K562 (cell line): Measurements from ENCODE around the gene PACSIN3. TPM values are rescaled to one million over a fixed set of nuclear protein-coding genes. Genes with fewer than 3 reads are reported as not detected.

Source experiments
- ATF4 ChIP-seq: fragments of 450-650 bp; formaldehyde crosslinking; IDR thresholded peaks from 2 replicates; pipeline ENCODE4 v1.4.0; 2022; ENCODE audit warnings: mild to moderate bottlenecking, moderate library complexity
- CC2D1A ChIP-seq: fragments of 450-650 bp; IDR thresholded peaks from 2 replicates; pipeline ENCODE4 v1.6.1; 2017; ENCODE audit warnings: mild to moderate bottlenecking
- E2F6 ChIP-seq, 2 experiments: IDR thresholded peaks; 2 replicates each; pipeline ENCODE4 v1.6.1; 2011; ENCODE audit warnings: borderline replicate concordance in 1 of 2, control low read depth in 1 of 2, low read depth in 1 of 2, low read length in 1 of 2, mild to moderate bottlenecking in 1 of 2, mixed read lengths in 1 of 2, moderate library complexity in 1 of 2; ENCODE audit not compliant: insufficient read depth in 1 of 2, insufficient read length in 1 of 2, poor library complexity in 1 of 2, severe bottlenecking in 1 of 2; ENCODE audit errors: extremely low read depth in 1 of 2
- EGR1 ChIP-seq: fragments of 450-650 bp; conservative IDR thresholded peaks from 2 replicates; pipeline ENCODE4 v1.6.1; 2017; ENCODE audit warnings: mild to moderate bottlenecking
- EHMT2 ChIP-seq: fragments of 450-650 bp; IDR thresholded peaks from 2 replicates; pipeline ENCODE4 v1.6.1; 2018; ENCODE audit warnings: antibody characterized with exemption
- ESRRB ChIP-seq: fragments of 250-450 bp; sonication (Bioruptor Pico); IDR thresholded peaks from 2 replicates; pipeline ENCODE4 v1.5.0; 2020; ENCODE audit warnings: mild to moderate bottlenecking, moderate library complexity, borderline replicate concordance
- HDAC2 ChIP-seq: fragments of 450-650 bp; IDR thresholded peaks from 2 replicates; pipeline ENCODE4 v1.6.1; 2016; ENCODE audit warnings: mild to moderate bottlenecking
- KLF6 ChIP-seq: fragments of 250-450 bp; sonication (Bioruptor Pico); IDR thresholded peaks from 2 replicates; pipeline ENCODE4 v1.4.0; 2020; ENCODE audit warnings: mild to moderate bottlenecking, moderate library complexity, borderline replicate concordance
- LEF1 ChIP-seq: fragments of 450-650 bp; IDR thresholded peaks from 2 replicates; pipeline ENCODE4 v1.6.1; 2016; ENCODE audit warnings: mild to moderate bottlenecking
- POLR2H ChIP-seq: IDR thresholded peaks from 2 replicates; pipeline ENCODE4 v1.6.1; 2016; ENCODE audit warnings: missing genetic modification characterization, low read depth, mild to moderate bottlenecking, control low read depth, missing compliant biosample characterization, moderate library complexity
- RBM39 ChIP-seq: fragments of 200-400 bp; formaldehyde crosslinking; optimal IDR thresholded peaks from 2 replicates; pipeline ENCODE3; 2018; ENCODE audit warnings: low read depth, low read length
- SIRT6 ChIP-seq: IDR thresholded peaks from one replicate; pipeline ENCODE4 v1.6.1; 2012; ENCODE audit warnings: low read depth, mild to moderate bottlenecking, control low read depth, inconsistent platforms, low read length, moderate library complexity
- SMARCE1 ChIP-seq: fragments of 450-650 bp; IDR thresholded peaks from 2 replicates; pipeline ENCODE4 v1.7.1; 2016; ENCODE audit warnings: mild to moderate bottlenecking
- TFAM ChIP-seq: fragments of 250-450 bp; sonication (Bioruptor Pico); conservative IDR thresholded peaks from 2 replicates; pipeline ENCODE4 v1.5.0; 2021; ENCODE audit warnings: mild to moderate bottlenecking, moderate library complexity
- TSHZ1 ChIP-seq: fragments of 250-450 bp; sonication (Bioruptor Pico); IDR thresholded peaks from 2 replicates; pipeline ENCODE4 v1.4.0; 2020; ENCODE audit warnings: mild to moderate bottlenecking, moderate library complexity
- ZBTB2 ChIP-seq: fragments of 450-650 bp; IDR thresholded peaks from 2 replicates; pipeline ENCODE4 v1.6.1; 2016; ENCODE audit warnings: antibody characterized with exemption
- ZNF217 ChIP-seq: sonication (generic); formaldehyde crosslinking; IDR thresholded peaks from 2 replicates; pipeline ENCODE4 v1.8.0; 2022; ENCODE audit warnings: mild to moderate bottlenecking, missing genetic modification reagents
- ZNF57 ChIP-seq: fragments of 450-650 bp; formaldehyde crosslinking; IDR thresholded peaks from 2 replicates; pipeline ENCODE4 v1.4.0; 2020; ENCODE audit warnings: mild to moderate bottlenecking, moderate library complexity
- ZNF699 ChIP-seq: fragments of 250-450 bp; sonication (Bioruptor Pico); IDR thresholded peaks from 2 replicates; pipeline ENCODE4 v1.8.0; 2021; ENCODE audit warnings: mild to moderate bottlenecking, moderate library complexity; ENCODE audit not compliant: insufficient replicate concordance
- polyA plus RNA-seq, 8 experiments: library from polyadenylated mRNA; depleted of rRNA in 4 of 8; stranded (reverse) in 5 of 8; unstranded in 3 of 8; fragments of >200 nt; fragmentation: Nextera tagmentation in 2 of 8; fragmentation: Illumina TruSeq in 1 of 8; extraction: Ambion mirVana in 2 of 8; extraction: Trizol in 1 of 8; gene quantifications; 2 replicates each; pipeline versions ENCODE4 v1.2.1 to v1.2.3, GENCODE V29; 2011 to 2014; ENCODE audit warnings: inconsistent platforms in 1 of 8, missing spikeins in 1 of 8
- total RNA-seq, 7 experiments: library from RNA; depleted of rRNA in 6 of 7; stranded (reverse); fragments of >200 nt in 6 of 7; fragmentation: Illumina TruSeq in 2 of 7; extraction: Trizol in 2 of 7; gene quantifications; 2 replicates each; pipeline versions ENCODE4 v1.2.1 to v1.2.3, GENCODE V29; 2011 to 2021; ENCODE audit warnings: low replicate concordance in 1 of 7
- TF ChIP-seq, protein P1 (sequence below), 2 experiments: fragments of 450-650 bp; conservative IDR thresholded peaks; 2 replicates each; pipeline ENCODE4 v1.6.1; 2017; ENCODE audit warnings: mild to moderate bottlenecking in 2 of 2, moderate library complexity in 2 of 2

Gene PACSIN3
- total and polyA plus RNA-seq, 9 of the 15 experiments (the other 6 are each of a cell fraction or from before 2014, with no cell fraction given) = 0.13 to 18.1 (median 7.1) TPM

GRCh38 chr11:47177229-47177845 is 8.9 kb downstream of the PACSIN3 start (continued):
- TF ChIP-seq LEF1 (0 out of 2 replicates have a peak, but pooled peaks have one; percentile 33), KLF6 (CRISPR knock-in tag) (0 out of 2 replicates have a peak, but pooled peaks have one; percentile 35), SMARCE1 (peak; percentile 32; the same call in 1 of the 2 replicates), TSHZ1 (CRISPR knock-in tag) (no peak), ZNF699 (CRISPR knock-in tag) (no peak), ZBTB2 (peak; percentile 84), ATF4 (no peak), SIRT6 (no peak), RBM39 (peak; percentile 93), ZNF57 (CRISPR knock-in tag) (no peak), EHMT2 (no peak), CC2D1A (peak; percentile 66; the same call in 1 of the 2 replicates), E2F6 (IDR thresholded peaks at IDR 0.05; ENCODE audit: borderline replicate concordance in 1 of 2, extremely low read depth in 1 of 2, insufficient read depth in 1 of 2, insufficient read length in 1 of 2, low read depth in 1 of 2, low read length in 1 of 2, poor library complexity in 1 of 2, severe bottlenecking in 1 of 2) (no peak), EGR1 (peak; percentile 70; the same call in 1 of the 2 replicates), TFAM (no peak), ZNF217 (CRISPR knock-in tag) (no peak), POLR2H (tag) (no peak), ESRRB (CRISPR knock-in tag) (no peak), HDAC2 (peak; percentile 72; the same call in 1 of the 2 replicates)
- TF ChIP-seq, protein P1, sequence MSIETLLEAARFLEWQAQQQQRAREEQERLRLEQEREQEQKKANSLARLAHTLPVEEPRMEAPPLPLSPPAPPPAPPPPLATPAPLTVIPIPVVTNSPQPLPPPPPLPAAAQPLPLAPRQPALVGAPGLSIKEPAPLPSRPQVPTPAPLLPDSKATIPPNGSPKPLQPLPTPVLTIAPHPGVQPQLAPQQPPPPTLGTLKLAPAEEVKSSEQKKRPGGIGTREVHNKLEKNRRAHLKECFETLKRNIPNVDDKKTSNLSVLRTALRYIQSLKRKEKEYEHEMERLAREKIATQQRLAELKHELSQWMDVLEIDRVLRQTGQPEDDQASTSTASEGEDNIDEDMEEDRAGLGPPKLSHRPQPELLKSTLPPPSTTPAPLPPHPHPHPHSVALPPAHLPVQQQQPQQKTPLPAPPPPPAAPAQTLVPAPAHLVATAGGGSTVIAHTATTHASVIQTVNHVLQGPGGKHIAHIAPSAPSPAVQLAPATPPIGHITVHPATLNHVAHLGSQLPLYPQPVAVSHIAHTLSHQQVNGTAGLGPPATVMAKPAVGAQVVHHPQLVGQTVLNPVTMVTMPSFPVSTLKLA (conservative IDR thresholded peaks at IDR 0.05) = peak; percentile 89 to 94
